HL-60 (cell line): ENCODE measurements around the gene OXER1.

Experiments
- GABPA ChIP-seq: IDR thresholded peaks from 2 replicates; pipeline ENCODE4 v1.6.1; 2012; ENCODE audit warnings: low read depth
- POLR2AphosphoS5 ChIP-seq: IDR thresholded peaks from 2 replicates; pipeline ENCODE4 v1.6.1; 2012; ENCODE audit warnings: low read depth
- TF ChIP-seq, protein P1 (sequence below): IDR thresholded peaks from one replicate; pipeline ENCODE4 v1.5.1; 2011; ENCODE audit warnings: low read length, control low read depth, inconsistent platforms; ENCODE audit not compliant: insufficient read depth

- TF ChIP-seq, protein P1, sequence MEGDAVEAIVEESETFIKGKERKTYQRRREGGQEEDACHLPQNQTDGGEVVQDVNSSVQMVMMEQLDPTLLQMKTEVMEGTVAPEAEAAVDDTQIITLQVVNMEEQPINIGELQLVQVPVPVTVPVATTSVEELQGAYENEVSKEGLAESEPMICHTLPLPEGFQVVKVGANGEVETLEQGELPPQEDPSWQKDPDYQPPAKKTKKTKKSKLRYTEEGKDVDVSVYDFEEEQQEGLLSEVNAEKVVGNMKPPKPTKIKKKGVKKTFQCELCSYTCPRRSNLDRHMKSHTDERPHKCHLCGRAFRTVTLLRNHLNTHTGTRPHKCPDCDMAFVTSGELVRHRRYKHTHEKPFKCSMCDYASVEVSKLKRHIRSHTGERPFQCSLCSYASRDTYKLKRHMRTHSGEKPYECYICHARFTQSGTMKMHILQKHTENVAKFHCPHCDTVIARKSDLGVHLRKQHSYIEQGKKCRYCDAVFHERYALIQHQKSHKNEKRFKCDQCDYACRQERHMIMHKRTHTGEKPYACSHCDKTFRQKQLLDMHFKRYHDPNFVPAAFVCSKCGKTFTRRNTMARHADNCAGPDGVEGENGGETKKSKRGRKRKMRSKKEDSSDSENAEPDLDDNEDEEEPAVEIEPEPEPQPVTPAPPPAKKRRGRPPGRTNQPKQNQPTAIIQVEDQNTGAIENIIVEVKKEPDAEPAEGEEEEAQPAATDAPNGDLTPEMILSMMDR, result no peak
- peak; percentile 57 for TF ChIP-seq POLR2AphosphoS5
- no peak for TF ChIP-seq GABPA
Observed at GRCh38 chr2:42792087-42792582, 28.2 kb upstream of the OXER1 start.
